Type B pancreatic cell (in vitro differentiated cells): ENCODE data around the gene KPNB1. TPM values are rescaled to one million over a fixed set of nuclear protein-coding genes. Genes with fewer than 3 reads are reported as not detected.

Source experiments
- DNase-seq: peaks from one replicate; pipeline ENCODE4 v3.0.0; 2021; ENCODE audit warnings: mixed read lengths; ENCODE audit not compliant: unreplicated experiment; ENCODE audit errors: extremely low spot score
- H3K27ac Mint-ChIP-seq: 2 replicates; pipeline ENCODE4 v1.8.0; 2021; ENCODE audit warnings: mild to moderate bottlenecking, mixed read lengths
- H3K27me3 Mint-ChIP-seq: 2 replicates; pipeline ENCODE4 v1.8.0; 2021; ENCODE audit warnings: mixed read lengths
- H3K36me3 Mint-ChIP-seq: 2 replicates; pipeline ENCODE4 v1.8.0; 2021; ENCODE audit warnings: mixed read lengths
- H3K4me1 Mint-ChIP-seq: one replicate; pipeline ENCODE4 v1.8.0; 2021; ENCODE audit warnings: mixed read lengths; ENCODE audit not compliant: unreplicated experiment
- H3K4me3 Mint-ChIP-seq: 2 replicates; pipeline ENCODE4 v1.8.0; 2021; ENCODE audit warnings: mild to moderate bottlenecking, mixed read lengths
- H3K9me3 Mint-ChIP-seq: 2 replicates; pipeline ENCODE4 v1.8.0; 2021; ENCODE audit warnings: mixed read lengths
- total RNA-seq: library from RNA; stranded (reverse); gene quantifications from 2 replicates; pipeline ENCODE4 v1.2.1, GENCODE V29; 2021; ENCODE audit warnings: low replicate concordance
- TF ChIP-seq, protein P1 (sequence below): fragments of 200-600 bp; sonication (generic); conservative IDR thresholded peaks from 2 replicates; pipeline ENCODE4 v1.5.0; 2021; ENCODE audit warnings: antibody characterized with exemption, mild to moderate bottlenecking

KPNB1 gene
- total RNA-seq, 1 donor from 2014 or later, result 372 TPM

DNA sequence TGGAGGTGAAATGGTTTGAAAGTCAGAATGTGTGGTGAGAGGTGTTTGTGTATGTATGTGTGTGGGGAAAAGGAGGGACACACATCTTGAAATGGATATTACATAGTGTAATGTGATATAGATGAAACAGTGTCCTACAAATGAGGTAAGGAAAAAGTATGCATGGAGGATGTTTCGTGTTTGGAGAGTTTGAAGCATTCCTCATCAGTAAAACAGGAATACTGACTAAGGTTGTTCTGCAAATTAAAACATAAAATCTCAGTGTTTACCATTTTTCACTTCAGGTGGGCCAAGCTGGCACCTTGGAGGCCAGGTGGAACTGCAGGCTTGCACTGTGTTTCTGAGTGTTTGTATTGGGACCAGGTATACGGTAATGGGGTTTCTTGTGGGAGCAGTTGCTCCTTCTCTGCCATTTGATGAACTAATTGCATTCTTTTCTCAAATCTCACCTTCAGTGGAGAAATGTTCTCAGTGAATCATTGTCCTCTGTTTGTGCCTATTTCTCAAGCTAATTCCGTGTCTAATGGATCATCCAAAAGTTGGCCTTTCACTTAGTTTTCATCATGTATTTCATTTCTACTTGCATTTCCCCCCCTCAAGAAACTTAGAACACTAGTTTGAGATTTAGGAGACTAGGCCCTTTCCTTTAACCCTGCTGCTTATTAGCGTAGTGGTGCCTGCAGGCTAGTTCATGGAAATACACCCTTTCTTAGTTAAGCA is 36.0 kb downstream of the KPNB1 start:
- H3K27me3 Mint-ChIP-seq, result no peaks in the 10 kb centered on the region
- peaks cover 26% of the 10 kb centered on the region for H3K36me3 Mint-ChIP-seq
- no peak for DNase-seq
- H3K9me3 Mint-ChIP-seq, result no peaks in the 10 kb centered on the region
- H3K4me3 Mint-ChIP-seq, result no peak overlapping the region
- H3K4me1 Mint-ChIP-seq, result peaks cover 7% of the 10 kb centered on the region
- TF ChIP-seq, protein P1, sequence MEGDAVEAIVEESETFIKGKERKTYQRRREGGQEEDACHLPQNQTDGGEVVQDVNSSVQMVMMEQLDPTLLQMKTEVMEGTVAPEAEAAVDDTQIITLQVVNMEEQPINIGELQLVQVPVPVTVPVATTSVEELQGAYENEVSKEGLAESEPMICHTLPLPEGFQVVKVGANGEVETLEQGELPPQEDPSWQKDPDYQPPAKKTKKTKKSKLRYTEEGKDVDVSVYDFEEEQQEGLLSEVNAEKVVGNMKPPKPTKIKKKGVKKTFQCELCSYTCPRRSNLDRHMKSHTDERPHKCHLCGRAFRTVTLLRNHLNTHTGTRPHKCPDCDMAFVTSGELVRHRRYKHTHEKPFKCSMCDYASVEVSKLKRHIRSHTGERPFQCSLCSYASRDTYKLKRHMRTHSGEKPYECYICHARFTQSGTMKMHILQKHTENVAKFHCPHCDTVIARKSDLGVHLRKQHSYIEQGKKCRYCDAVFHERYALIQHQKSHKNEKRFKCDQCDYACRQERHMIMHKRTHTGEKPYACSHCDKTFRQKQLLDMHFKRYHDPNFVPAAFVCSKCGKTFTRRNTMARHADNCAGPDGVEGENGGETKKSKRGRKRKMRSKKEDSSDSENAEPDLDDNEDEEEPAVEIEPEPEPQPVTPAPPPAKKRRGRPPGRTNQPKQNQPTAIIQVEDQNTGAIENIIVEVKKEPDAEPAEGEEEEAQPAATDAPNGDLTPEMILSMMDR, result no peak
- no peak overlapping the region for H3K27ac Mint-ChIP-seq

DNA sequence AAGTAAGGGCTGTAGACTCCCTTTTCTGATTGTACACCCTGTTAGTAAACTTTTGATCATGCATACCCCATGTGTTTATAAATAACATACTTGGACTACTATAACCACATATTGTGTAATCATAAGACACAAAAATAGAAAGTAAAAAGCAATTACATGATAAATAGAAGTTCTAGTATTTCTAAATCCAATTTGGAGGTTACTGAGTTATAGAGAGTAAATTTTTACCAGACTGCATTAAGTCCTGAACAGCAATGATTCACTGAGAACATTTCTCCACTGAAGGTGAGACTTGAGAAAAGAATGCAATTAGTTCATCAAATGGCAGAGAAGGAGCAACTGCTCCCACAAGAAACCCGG is 36.5 kb downstream of the KPNB1 start:
- no peaks in the 10 kb centered on the region for H3K27me3 Mint-ChIP-seq

DNA sequence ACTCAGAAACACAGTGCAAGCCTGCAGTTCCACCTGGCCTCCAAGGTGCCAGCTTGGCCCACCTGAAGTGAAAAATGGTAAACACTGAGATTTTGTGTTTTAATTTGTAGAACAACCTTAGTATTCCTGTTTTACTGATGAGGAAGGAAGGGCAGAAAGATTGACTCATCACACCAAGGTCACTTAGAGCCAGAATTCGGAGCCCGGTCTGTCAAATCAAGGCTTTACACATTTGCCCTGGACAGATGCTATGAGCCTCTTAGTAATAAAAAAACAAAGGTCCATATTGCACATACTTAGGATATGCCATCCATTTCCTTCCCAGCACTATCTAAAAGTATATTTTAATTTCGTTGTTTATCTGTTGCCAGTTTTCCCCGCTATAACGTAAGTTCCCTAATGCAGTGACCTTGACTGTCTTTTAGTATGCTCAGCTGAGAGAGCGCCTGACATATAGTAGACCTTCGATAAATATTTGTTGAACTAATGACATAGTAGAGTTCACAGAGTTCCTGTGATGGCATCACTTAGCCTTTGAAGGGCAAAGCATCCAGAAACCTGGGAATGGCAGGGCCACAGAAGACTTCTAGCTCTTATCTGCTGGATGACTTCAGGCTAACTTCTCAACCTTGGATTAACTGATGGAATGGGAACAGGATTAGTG is 37.1 kb downstream of the KPNB1 start:
- TF ChIP-seq, protein P1, result no peak
- no peaks in the 10 kb centered on the region for H3K9me3 Mint-ChIP-seq
- H3K4me3 Mint-ChIP-seq, result no peak overlapping the region
- no peaks in the 10 kb centered on the region for H3K27me3 Mint-ChIP-seq
- H3K4me1 Mint-ChIP-seq, result peaks cover 12% of the 10 kb centered on the region
- peaks cover 24% of the 10 kb centered on the region for H3K36me3 Mint-ChIP-seq
- H3K27ac Mint-ChIP-seq, result peak overlapping the region; percentile 9
- no peak for DNase-seq

More for the DNA sequence above, 36.5 kb downstream of the KPNB1 start:
- peaks cover 24% of the 10 kb centered on the region for H3K36me3 Mint-ChIP-seq
- peaks cover 7% of the 10 kb centered on the region for H3K4me1 Mint-ChIP-seq
- H3K4me3 Mint-ChIP-seq, result no peak overlapping the region
- TF ChIP-seq, protein P1, result no peak
- H3K27ac Mint-ChIP-seq, result no peak overlapping the region
- H3K9me3 Mint-ChIP-seq, result no peaks in the 10 kb centered on the region
- DNase-seq, result no peak

DNA sequence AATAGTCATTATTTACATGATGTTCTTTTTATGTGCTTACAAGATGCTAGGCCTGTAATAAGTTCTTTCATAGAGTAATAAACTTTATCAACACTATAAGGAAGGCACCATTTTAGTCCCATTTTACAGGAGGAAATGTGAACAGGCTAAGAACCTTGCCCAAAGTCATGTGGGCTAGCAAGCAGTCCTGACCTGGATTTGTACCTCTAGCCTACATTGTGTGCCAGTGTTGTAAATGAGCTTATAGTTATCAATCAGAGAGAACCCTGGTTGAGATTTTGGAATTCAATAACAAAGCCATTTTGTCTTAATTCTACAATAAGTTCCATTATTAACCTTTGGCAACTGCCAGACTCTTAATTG is 37.6 kb downstream of the KPNB1 start:
- TF ChIP-seq, protein P1, result no peak
- no peak for DNase-seq
- Mint-ChIP-seq H3K27me3 (no peaks in the 10 kb centered on the region), H3K4me1 (peaks cover 15% of the 10 kb centered on the region), H3K4me3 (no peak overlapping the region), H3K9me3 (no peaks in the 10 kb centered on the region), H3K36me3 (peaks cover 19% of the 10 kb centered on the region), H3K27ac (peak overlapping the region; percentile 9)

DNA sequence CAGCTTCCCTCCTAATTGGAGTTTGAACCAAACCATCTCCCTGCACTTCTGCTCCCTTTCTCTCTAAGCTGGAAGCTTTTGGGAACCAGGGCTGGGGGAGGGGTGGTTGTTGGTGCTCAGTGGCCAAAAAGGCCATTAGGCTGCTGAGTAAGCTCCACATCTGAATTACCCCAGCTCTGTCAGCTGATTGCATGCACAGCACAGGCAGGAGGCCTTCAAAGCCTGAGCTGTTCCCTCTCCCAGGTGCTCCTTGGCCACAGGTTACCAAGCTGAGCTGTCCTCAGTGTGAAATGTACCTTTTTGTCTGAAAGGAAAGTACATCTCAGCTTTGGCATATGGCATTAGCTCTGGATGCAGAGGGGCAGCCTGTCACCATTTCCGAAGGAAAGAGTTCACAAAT is 38.0 kb downstream of the KPNB1 start:
- TF ChIP-seq, protein P1, result no peak
- Mint-ChIP-seq H3K4me3 (no peak overlapping the region), H3K9me3 (no peaks in the 10 kb centered on the region), H3K4me1 (peaks cover 20% of the 10 kb centered on the region), H3K27ac (peak overlapping the region; percentile 9), H3K36me3 (peaks cover 14% of the 10 kb centered on the region), H3K27me3 (no peaks in the 10 kb centered on the region)
- DNase-seq, result no peak
